ENCODE measurements around the gene ABITRAM.

ABITRAM gene

DNA sequence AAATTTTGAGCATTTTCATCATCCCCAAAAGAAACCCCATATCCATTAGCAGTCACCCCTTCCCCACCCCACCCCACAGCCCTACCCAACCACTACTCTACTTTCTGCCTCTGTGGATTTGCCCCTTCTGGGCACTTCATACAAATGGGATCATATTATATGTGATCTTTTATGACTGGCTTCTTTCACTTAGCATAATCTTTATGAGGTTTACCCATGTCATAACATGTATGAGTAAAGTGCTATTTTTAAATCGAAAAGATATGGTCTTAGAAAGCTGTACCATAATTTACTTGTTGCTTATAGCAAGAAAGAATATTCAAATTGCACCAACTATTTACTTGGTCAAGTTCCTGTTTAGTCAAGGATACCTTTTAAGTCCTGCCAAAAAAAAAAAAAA, 13.0 kb upstream of the ABITRAM start:
- H3K9ac ChIP-seq (ENCODE audit: low read depth, low read length, poor library complexity, severe bottlenecking) = no peak overlapping the region
- no peaks in the 10 kb centered on the region for H3K27me3 ChIP-seq (ENCODE audit: insufficient read depth, low read length, poor library complexity, severe bottlenecking)
- no peak overlapping the region for H3K4me3 ChIP-seq (ENCODE audit: low read length, poor library complexity, severe bottlenecking)
- H3K79me2 ChIP-seq (ENCODE audit: insufficient read depth, low read length) = no peaks in the 10 kb centered on the region
- no peaks in the 10 kb centered on the region for H4K20me1 ChIP-seq (ENCODE audit: insufficient read depth, low read length, poor library complexity, severe bottlenecking)
- peaks cover 82% of the 10 kb centered on the region; the same call in 1 of the 2 replicates for H3K36me3 ChIP-seq (ENCODE audit: insufficient read depth, low read length)
- H3K4me2 ChIP-seq (ENCODE audit: low read depth, low read length, poor library complexity, severe bottlenecking) = no peak overlapping the region
- H2AFZ ChIP-seq (ENCODE audit: low read length) = no peak overlapping the region
- H3F3A ChIP-seq (ENCODE audit: low read depth) = no peaks in the 10 kb centered on the region
- H3K9me3 ChIP-seq (ENCODE audit: insufficient read depth, low read depth, low read length) = no peaks in the 10 kb centered on the region
- no peaks in the 10 kb centered on the region for H3K4me1 ChIP-seq (ENCODE audit: insufficient read depth, low read length, poor library complexity, severe bottlenecking)
- TF ChIP-seq, protein P1, sequence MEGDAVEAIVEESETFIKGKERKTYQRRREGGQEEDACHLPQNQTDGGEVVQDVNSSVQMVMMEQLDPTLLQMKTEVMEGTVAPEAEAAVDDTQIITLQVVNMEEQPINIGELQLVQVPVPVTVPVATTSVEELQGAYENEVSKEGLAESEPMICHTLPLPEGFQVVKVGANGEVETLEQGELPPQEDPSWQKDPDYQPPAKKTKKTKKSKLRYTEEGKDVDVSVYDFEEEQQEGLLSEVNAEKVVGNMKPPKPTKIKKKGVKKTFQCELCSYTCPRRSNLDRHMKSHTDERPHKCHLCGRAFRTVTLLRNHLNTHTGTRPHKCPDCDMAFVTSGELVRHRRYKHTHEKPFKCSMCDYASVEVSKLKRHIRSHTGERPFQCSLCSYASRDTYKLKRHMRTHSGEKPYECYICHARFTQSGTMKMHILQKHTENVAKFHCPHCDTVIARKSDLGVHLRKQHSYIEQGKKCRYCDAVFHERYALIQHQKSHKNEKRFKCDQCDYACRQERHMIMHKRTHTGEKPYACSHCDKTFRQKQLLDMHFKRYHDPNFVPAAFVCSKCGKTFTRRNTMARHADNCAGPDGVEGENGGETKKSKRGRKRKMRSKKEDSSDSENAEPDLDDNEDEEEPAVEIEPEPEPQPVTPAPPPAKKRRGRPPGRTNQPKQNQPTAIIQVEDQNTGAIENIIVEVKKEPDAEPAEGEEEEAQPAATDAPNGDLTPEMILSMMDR (conservative IDR thresholded peaks at IDR 0.05; ENCODE audit: low read length) = no peak
- no peak for TF ChIP-seq EZH2phosphoT487 (IDR thresholded peaks at IDR 0.05; ENCODE audit: borderline replicate concordance)
- H3K9me2 ChIP-seq (replicated peaks; ENCODE audit: low read depth, low read length) = no peaks in the 10 kb centered on the region

DNA sequence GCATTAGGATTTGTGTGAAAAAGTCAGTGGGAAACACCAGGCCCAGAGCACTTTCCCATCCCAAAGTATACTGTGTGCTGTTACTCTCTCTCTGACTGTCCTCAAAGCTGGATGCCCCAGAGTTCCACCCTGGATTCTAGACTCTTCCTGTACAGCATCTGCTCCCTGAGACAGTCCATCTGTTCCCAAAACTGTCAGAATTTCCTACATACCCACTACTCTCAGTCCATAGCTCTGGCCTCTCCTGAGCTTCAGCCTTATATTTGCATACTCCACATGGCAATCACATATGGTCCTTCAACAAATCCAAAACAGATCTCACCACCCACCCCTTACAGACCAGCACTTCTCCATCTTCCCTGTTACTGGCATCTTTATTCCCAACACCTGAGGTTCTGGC, 9.7 kb upstream of the ABITRAM start:
- Histone ChIP-seq H3K4me3 (ENCODE audit: low read length, poor library complexity, severe bottlenecking) (no peak overlapping the region), H3K79me2 (ENCODE audit: insufficient read depth, low read length) (no peaks in the 10 kb centered on the region), H3K4me2 (ENCODE audit: low read depth, low read length, poor library complexity, severe bottlenecking) (no peak overlapping the region), H3K9me2 (replicated peaks; ENCODE audit: low read depth, low read length) (no peaks in the 10 kb centered on the region), H3K36me3 (ENCODE audit: insufficient read depth, low read length) (peaks cover 84% of the 10 kb centered on the region; the same call in 1 of the 2 replicates), H3F3A (ENCODE audit: low read depth) (no peaks in the 10 kb centered on the region), H3K9ac (ENCODE audit: low read depth, low read length, poor library complexity, severe bottlenecking) (no peak overlapping the region), H4K20me1 (ENCODE audit: insufficient read depth, low read length, poor library complexity, severe bottlenecking) (no peaks in the 10 kb centered on the region), H2AFZ (ENCODE audit: low read length) (no peak overlapping the region), H3K9me3 (ENCODE audit: insufficient read depth, low read depth, low read length) (no peaks in the 10 kb centered on the region), H3K27me3 (ENCODE audit: insufficient read depth, low read length, poor library complexity, severe bottlenecking) (no peaks in the 10 kb centered on the region), H3K4me1 (ENCODE audit: insufficient read depth, low read length, poor library complexity, severe bottlenecking) (peaks cover 5% of the 10 kb centered on the region)
- TF ChIP-seq, protein P1 (conservative IDR thresholded peaks at IDR 0.05; ENCODE audit: low read length) = no peak
- no peak for TF ChIP-seq EZH2phosphoT487 (IDR thresholded peaks at IDR 0.05; ENCODE audit: borderline replicate concordance)

DNA sequence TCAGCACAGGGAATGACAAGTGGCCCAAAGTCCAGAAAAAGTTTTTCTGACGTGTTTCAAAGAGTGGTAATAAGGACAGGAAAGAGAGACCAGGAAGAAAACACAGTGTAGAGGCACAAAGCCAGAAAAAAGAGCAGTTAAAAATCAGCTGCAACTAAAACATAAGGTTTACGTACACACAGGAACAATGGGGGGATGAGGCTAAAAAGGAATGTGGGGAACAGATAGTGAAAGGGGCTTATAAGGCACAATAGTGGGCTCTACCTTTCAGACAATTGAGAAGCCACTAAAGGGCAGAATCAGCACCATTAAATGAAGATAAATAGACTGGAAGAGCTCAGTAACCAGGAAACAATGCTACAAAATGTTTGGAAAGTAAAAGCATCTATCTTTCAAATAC, 5.8 kb upstream of the ABITRAM start:
- H3K36me3 ChIP-seq (ENCODE audit: insufficient read depth, low read length) = peaks cover 46% of the 10 kb centered on the region; the same call in 1 of the 2 replicates
- no peaks in the 10 kb centered on the region for H3K9me3 ChIP-seq (ENCODE audit: insufficient read depth, low read depth, low read length)

More for the DNA sequence above, 5.8 kb upstream of the ABITRAM start:
- Histone ChIP-seq H4K20me1 (ENCODE audit: insufficient read depth, low read length, poor library complexity, severe bottlenecking) (peaks cover 4% of the 10 kb centered on the region), H3K9me2 (replicated peaks; ENCODE audit: low read depth, low read length) (no peaks in the 10 kb centered on the region), H3K4me1 (ENCODE audit: insufficient read depth, low read length, poor library complexity, severe bottlenecking) (peaks cover 20% of the 10 kb centered on the region), H3K9ac (ENCODE audit: low read depth, low read length, poor library complexity, severe bottlenecking) (no peak overlapping the region), H3K79me2 (ENCODE audit: insufficient read depth, low read length) (peaks cover 25% of the 10 kb centered on the region), H3K4me3 (ENCODE audit: low read length, poor library complexity, severe bottlenecking) (no peak overlapping the region), H3K4me2 (ENCODE audit: low read depth, low read length, poor library complexity, severe bottlenecking) (peak overlapping the region; percentile 19), H2AFZ (ENCODE audit: low read length) (no peak overlapping the region), H3K27me3 (ENCODE audit: insufficient read depth, low read length, poor library complexity, severe bottlenecking) (no peaks in the 10 kb centered on the region), H3F3A (ENCODE audit: low read depth) (no peaks in the 10 kb centered on the region)
- TF ChIP-seq, protein P1 (conservative IDR thresholded peaks at IDR 0.05; ENCODE audit: low read length) = no peak
- TF ChIP-seq EZH2phosphoT487 (IDR thresholded peaks at IDR 0.05; ENCODE audit: borderline replicate concordance) = no peak

Measured in Loucy (cell line).